GM23338 (cell line): Measurements from ENCODE around the gene GTF2H4. TPM values are rescaled to one million over a fixed set of nuclear protein-coding genes. Genes with fewer than 3 reads are reported as not detected.

ENCODE experiments used
- ATAC-seq: fragments of 200-7000 bp; cut with Tn5 transposase; 3 replicates; pipeline ENCODE4 v1.9.1; 2020
- DNase-seq: peaks from one replicate; pipeline ENCODE4 v3.0.0-alpha.2; 2015; ENCODE audit warnings: low spot score
- H2AFZ ChIP-seq: fragments of 200-600 bp; sonication (generic); 2 replicates; pipeline ENCODE4 v1.8.0; 2016; ENCODE audit warnings: antibody characterized with exemption, mild to moderate bottlenecking, moderate library complexity
- H3F3A ChIP-seq: fragments of 200-600 bp; sonication (generic); replicated peaks from 2 replicates; pipeline ENCODE4 v1.8.0; 2017; ENCODE audit warnings: antibody characterized with exemption, mixed run types, low read depth
- H3K27ac ChIP-seq: fragments of 200-600 bp; sonication (generic); 2 replicates; pipeline ENCODE4 v1.6.1; 2016; ENCODE audit warnings: low read depth
- H3K27me3 ChIP-seq: fragments of 200-600 bp; sonication (generic); 2 replicates; pipeline ENCODE4 v1.8.0; 2016; ENCODE audit warnings: mild to moderate bottlenecking, mixed run types, moderate library complexity; ENCODE audit not compliant: insufficient read depth
- H3K36me3 ChIP-seq: fragments of 200-600 bp; sonication (generic); 2 replicates; pipeline ENCODE4 v1.8.0; 2016; ENCODE audit warnings: mild to moderate bottlenecking; ENCODE audit not compliant: insufficient read depth
- H3K4me1 ChIP-seq: fragments of 200-600 bp; sonication (generic); 2 replicates; pipeline ENCODE4 v1.8.0; 2016; ENCODE audit warnings: mild to moderate bottlenecking, moderate library complexity; ENCODE audit not compliant: insufficient read depth
- H3K4me2 ChIP-seq: fragments of 200-600 bp; sonication (generic); 2 replicates; pipeline ENCODE4 v1.7.1; 2017; ENCODE audit warnings: mixed run types
- H3K4me3 ChIP-seq: fragments of 200-600 bp; sonication (generic); 2 replicates; pipeline ENCODE4 v1.6.1; 2016; ENCODE audit warnings: mixed run types
- H3K79me2 ChIP-seq: fragments of 200-600 bp; sonication (generic); replicated peaks from 2 replicates; pipeline ENCODE4 v1.8.0; 2017; ENCODE audit warnings: mild to moderate bottlenecking; ENCODE audit not compliant: insufficient read depth
- H3K9me2 ChIP-seq: fragments of 200-600 bp; sonication (generic); 2 replicates; pipeline ENCODE4 v1.8.0; 2017; ENCODE audit not compliant: insufficient read depth
- H4K20me1 ChIP-seq: fragments of 200-600 bp; sonication (generic); replicated peaks from 2 replicates; pipeline ENCODE4 v1.8.0; 2017; ENCODE audit warnings: mild to moderate bottlenecking; ENCODE audit not compliant: insufficient read depth
- H3K27ac Mint-ChIP-seq: 2 replicates; pipeline ENCODE4 v1.8.0; 2020; ENCODE audit warnings: inconsistent platforms, mild to moderate bottlenecking, moderate library complexity, mixed read lengths
- H3K27me3 Mint-ChIP-seq: 3 replicates; pipeline ENCODE4 v1.8.0; 2022; ENCODE audit warnings: low read depth, mild to moderate bottlenecking, moderate library complexity, mixed read lengths, inconsistent platforms; ENCODE audit not compliant: insufficient read depth, poor library complexity
- H3K36me3 Mint-ChIP-seq: 3 replicates; pipeline ENCODE4 v1.8.0; 2021; ENCODE audit warnings: low read depth, mild to moderate bottlenecking, inconsistent platforms, moderate library complexity, mixed read lengths
- H3K4me1 Mint-ChIP-seq: 3 replicates; pipeline ENCODE4 v1.8.0; 2020; ENCODE audit warnings: mild to moderate bottlenecking, inconsistent platforms, mixed read lengths
- H3K4me3 Mint-ChIP-seq: 3 replicates; pipeline ENCODE4 v1.8.0; 2021; ENCODE audit warnings: moderate library complexity, mild to moderate bottlenecking, inconsistent platforms, mixed read lengths
- H3K9me3 Mint-ChIP-seq: 3 replicates; pipeline ENCODE4 v1.8.0; 2020; ENCODE audit warnings: moderate library complexity, mild to moderate bottlenecking, inconsistent platforms, mixed read lengths
- CREB1 ChIP-seq: fragments of 250-450 bp; sonication (Bioruptor Pico); IDR thresholded peaks from 2 replicates; pipeline ENCODE4 v1.5.0; 2020; ENCODE audit warnings: low read depth, mild to moderate bottlenecking, moderate library complexity
- EZH2 ChIP-seq: fragments of 200-600 bp; sonication (generic); IDR thresholded peaks from one replicate; pipeline ENCODE4 v1.8.0; 2017; ENCODE audit warnings: antibody characterized with exemption, mild to moderate bottlenecking, low read depth; ENCODE audit not compliant: unreplicated experiment
- EZH2phosphoT487 ChIP-seq: fragments of 200-600 bp; sonication (generic); IDR thresholded peaks from one replicate; pipeline ENCODE4 v1.8.1; 2018; ENCODE audit warnings: antibody characterized with exemption; ENCODE audit not compliant: unreplicated experiment
- NANOG ChIP-seq: IDR thresholded peaks from 2 replicates; pipeline ENCODE4 v1.6.1; 2016; ENCODE audit warnings: antibody characterized with exemption, borderline replicate concordance
- POLR2AphosphoS5 ChIP-seq: IDR thresholded peaks from 2 replicates; pipeline ENCODE4 v1.6.1; 2016; ENCODE audit warnings: antibody characterized with exemption, low read depth
- ZNF114 ChIP-seq: fragments of 250-450 bp; sonication (Bioruptor Pico); IDR thresholded peaks from 2 replicates; pipeline ENCODE4 v1.5.0; 2020; ENCODE audit warnings: mild to moderate bottlenecking, moderate library complexity
- polyA plus RNA-seq: library from polyadenylated mRNA; unstranded; fragments of >200 nt; fragmentation: Nextera tagmentation; extraction: Ambion mirVana; gene quantifications from 2 replicates; pipeline ENCODE4 v1.2.1, GENCODE V29; 2016
- total RNA-seq: library from RNA; depleted of rRNA; stranded (reverse); fragments of >200 nt; shearing (Covaris generic); gene quantifications from 2 replicates; pipeline ENCODE4 v1.2.3, GENCODE V29; 2014
- TF ChIP-seq, protein P1 (sequence below), 2 experiments: fragments of 200-600 bp in 1 of 2; sonication (generic) in 1 of 2; conservative IDR thresholded peaks; 2 replicates each; pipeline versions ENCODE4 v1.5.1 to v1.6.1; 2016 to 2017; ENCODE audit warnings: antibody characterized with exemption in 2 of 2, low read depth in 2 of 2, mild to moderate bottlenecking in 2 of 2, moderate library complexity in 1 of 2
- TF ChIP-seq, protein P2 (sequence below): IDR thresholded peaks from 2 replicates; pipeline ENCODE4 v1.6.1; 2016; ENCODE audit warnings: antibody characterized with exemption
- TF ChIP-seq, protein P3 (sequence below): fragments of 250-450 bp; sonication (Bioruptor Pico); IDR thresholded peaks from 2 replicates; pipeline ENCODE4 v1.5.0; 2020; ENCODE audit warnings: mild to moderate bottlenecking, moderate library complexity
- TF ChIP-seq, protein P4 (sequence below): IDR thresholded peaks from one replicate; pipeline ENCODE4 v1.6.1; 2018; ENCODE audit warnings: antibody characterized with exemption; ENCODE audit not compliant: unreplicated experiment

Gene GTF2H4
- total and polyA plus RNA-seq, 2 experiments from 2014 or later, result 14.8 to 32.6 TPM

DNA sequence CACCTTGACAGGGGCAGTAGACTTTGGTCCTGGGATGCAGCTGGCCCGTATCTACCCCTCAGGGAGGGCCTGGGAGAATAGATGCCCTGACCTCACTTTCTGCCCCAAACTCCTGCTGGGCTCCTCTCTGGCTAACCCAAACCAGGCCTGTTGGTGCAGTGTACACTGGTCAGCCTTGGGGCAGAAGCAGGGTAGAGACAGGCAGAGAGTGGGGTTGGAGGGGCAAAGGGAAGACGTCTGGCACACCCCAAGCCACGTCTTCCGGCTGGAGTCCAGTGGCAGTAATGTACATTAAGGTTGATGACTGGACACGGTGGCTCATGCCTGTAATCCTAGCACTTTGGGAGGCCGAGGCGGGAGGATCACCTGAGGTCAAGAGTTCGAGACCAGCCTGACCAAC, 14.3 kb upstream of the GTF2H4 start (continued):
- TF ChIP-seq, protein P1, sequence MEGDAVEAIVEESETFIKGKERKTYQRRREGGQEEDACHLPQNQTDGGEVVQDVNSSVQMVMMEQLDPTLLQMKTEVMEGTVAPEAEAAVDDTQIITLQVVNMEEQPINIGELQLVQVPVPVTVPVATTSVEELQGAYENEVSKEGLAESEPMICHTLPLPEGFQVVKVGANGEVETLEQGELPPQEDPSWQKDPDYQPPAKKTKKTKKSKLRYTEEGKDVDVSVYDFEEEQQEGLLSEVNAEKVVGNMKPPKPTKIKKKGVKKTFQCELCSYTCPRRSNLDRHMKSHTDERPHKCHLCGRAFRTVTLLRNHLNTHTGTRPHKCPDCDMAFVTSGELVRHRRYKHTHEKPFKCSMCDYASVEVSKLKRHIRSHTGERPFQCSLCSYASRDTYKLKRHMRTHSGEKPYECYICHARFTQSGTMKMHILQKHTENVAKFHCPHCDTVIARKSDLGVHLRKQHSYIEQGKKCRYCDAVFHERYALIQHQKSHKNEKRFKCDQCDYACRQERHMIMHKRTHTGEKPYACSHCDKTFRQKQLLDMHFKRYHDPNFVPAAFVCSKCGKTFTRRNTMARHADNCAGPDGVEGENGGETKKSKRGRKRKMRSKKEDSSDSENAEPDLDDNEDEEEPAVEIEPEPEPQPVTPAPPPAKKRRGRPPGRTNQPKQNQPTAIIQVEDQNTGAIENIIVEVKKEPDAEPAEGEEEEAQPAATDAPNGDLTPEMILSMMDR (conservative IDR thresholded peaks at IDR 0.05; ENCODE audit: low read depth in 2 of 2), result no peak
- no peak for TF ChIP-seq ZNF114 (CRISPR knock-in tag)

DNA sequence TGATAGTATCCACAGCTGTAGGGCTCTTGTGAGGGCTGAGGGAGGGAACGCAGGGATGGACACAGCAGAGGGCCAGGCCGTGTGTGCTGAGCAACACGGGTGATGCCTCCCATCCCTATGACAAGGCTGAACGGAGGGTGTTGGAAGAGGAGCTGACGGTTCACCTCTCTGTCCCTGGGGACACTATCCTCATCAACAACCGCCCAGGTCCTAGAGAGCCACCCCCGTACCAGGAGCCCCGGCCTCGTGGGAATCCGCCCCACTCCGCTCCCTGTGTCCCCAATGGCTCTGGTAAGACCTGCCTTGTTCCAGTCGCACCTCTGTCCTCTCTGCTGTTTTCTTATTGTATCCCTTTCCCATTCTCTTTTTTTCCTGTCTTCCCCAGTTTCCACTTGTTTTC, 13.6 kb upstream of the GTF2H4 start:
- TF ChIP-seq, protein P2, sequence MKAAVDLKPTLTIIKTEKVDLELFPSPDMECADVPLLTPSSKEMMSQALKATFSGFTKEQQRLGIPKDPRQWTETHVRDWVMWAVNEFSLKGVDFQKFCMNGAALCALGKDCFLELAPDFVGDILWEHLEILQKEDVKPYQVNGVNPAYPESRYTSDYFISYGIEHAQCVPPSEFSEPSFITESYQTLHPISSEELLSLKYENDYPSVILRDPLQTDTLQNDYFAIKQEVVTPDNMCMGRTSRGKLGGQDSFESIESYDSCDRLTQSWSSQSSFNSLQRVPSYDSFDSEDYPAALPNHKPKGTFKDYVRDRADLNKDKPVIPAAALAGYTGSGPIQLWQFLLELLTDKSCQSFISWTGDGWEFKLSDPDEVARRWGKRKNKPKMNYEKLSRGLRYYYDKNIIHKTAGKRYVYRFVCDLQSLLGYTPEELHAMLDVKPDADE, result no peak
- TF ChIP-seq ZNF114 (CRISPR knock-in tag) (no peak), EZH2 (no peak), POLR2AphosphoS5 (no peak), EZH2phosphoT487 (no peak), NANOG (no peak), CREB1 (CRISPR knock-in tag) (no peak)
- TF ChIP-seq, protein P3, sequence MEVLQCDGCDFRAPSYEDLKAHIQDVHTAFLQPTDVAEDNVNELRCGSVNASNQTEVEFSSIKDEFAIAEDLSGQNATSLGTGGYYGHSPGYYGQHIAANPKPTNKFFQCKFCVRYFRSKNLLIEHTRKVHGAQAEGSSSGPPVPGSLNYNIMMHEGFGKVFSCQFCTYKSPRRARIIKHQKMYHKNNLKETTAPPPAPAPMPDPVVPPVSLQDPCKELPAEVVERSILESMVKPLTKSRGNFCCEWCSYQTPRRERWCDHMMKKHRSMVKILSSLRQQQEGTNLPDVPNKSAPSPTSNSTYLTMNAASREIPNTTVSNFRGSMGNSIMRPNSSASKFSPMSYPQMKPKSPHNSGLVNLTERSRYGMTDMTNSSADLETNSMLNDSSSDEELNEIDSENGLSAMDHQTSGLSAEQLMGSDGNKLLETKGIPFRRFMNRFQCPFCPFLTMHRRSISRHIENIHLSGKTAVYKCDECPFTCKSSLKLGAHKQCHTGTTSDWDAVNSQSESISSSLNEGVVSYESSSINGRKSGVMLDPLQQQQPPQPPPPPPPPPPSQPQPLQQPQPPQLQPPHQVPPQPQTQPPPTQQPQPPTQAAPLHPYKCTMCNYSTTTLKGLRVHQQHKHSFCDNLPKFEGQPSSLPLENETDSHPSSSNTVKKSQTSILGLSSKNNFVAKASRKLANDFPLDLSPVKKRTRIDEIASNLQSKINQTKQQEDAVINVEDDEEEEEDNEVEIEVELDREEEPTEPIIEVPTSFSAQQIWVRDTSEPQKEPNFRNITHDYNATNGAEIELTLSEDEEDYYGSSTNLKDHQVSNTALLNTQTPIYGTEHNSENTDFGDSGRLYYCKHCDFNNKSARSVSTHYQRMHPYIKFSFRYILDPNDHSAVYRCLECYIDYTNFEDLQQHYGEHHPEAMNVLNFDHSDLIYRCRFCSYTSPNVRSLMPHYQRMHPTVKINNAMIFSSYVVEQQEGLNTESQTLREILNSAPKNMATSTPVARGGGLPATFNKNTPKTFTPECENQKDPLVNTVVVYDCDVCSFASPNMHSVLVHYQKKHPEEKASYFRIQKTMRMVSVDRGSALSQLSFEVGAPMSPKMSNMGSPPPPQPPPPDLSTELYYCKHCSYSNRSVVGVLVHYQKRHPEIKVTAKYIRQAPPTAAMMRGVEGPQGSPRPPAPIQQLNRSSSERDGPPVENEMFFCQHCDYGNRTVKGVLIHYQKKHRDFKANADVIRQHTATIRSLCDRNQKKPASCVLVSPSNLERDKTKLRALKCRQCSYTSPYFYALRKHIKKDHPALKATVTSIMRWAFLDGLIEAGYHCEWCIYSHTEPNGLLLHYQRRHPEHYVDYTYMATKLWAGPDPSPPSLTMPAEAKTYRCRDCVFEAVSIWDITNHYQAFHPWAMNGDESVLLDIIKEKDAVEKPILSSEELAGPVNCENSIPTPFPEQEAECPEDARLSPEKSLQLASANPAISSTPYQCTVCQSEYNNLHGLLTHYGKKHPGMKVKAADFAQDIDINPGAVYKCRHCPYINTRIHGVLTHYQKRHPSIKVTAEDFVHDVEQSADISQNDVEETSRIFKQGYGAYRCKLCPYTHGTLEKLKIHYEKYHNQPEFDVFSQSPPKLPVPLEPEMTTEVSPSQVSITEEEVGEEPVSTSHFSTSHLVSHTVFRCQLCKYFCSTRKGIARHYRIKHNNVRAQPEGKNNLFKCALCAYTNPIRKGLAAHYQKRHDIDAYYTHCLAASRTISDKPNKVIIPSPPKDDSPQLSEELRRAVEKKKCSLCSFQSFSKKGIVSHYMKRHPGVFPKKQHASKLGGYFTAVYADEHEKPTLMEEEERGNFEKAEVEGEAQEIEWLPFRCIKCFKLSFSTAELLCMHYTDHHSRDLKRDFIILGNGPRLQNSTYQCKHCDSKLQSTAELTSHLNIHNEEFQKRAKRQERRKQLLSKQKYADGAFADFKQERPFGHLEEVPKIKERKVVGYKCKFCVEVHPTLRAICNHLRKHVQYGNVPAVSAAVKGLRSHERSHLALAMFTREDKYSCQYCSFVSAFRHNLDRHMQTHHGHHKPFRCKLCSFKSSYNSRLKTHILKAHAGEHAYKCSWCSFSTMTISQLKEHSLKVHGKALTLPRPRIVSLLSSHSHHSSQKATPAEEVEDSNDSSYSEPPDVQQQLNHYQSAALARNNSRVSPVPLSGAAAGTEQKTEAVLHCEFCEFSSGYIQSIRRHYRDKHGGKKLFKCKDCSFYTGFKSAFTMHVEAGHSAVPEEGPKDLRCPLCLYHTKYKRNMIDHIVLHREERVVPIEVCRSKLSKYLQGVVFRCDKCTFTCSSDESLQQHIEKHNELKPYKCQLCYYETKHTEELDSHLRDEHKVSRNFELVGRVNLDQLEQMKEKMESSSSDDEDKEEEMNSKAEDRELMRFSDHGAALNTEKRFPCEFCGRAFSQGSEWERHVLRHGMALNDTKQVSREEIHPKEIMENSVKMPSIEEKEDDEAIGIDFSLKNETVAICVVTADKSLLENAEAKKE (CRISPR knock-in tag), result no peak
- TF ChIP-seq, protein P4, sequence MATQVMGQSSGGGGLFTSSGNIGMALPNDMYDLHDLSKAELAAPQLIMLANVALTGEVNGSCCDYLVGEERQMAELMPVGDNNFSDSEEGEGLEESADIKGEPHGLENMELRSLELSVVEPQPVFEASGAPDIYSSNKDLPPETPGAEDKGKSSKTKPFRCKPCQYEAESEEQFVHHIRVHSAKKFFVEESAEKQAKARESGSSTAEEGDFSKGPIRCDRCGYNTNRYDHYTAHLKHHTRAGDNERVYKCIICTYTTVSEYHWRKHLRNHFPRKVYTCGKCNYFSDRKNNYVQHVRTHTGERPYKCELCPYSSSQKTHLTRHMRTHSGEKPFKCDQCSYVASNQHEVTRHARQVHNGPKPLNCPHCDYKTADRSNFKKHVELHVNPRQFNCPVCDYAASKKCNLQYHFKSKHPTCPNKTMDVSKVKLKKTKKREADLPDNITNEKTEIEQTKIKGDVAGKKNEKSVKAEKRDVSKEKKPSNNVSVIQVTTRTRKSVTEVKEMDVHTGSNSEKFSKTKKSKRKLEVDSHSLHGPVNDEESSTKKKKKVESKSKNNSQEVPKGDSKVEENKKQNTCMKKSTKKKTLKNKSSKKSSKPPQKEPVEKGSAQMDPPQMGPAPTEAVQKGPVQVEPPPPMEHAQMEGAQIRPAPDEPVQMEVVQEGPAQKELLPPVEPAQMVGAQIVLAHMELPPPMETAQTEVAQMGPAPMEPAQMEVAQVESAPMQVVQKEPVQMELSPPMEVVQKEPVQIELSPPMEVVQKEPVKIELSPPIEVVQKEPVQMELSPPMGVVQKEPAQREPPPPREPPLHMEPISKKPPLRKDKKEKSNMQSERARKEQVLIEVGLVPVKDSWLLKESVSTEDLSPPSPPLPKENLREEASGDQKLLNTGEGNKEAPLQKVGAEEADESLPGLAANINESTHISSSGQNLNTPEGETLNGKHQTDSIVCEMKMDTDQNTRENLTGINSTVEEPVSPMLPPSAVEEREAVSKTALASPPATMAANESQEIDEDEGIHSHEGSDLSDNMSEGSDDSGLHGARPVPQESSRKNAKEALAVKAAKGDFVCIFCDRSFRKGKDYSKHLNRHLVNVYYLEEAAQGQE, result no peak
- TF ChIP-seq, protein P1 (conservative IDR thresholded peaks at IDR 0.05; ENCODE audit: low read depth in 2 of 2), result no peak
- ATAC-seq (no peak), DNase-seq (no peak)
- Histone ChIP-seq H4K20me1 (no peaks in the 10 kb centered on the region; the same call in 1 of the 2 replicates), H3K27ac (no peak overlapping the region), H3K27me3 (no peaks in the 10 kb centered on the region), H3K36me3 (peaks cover 12% of the 10 kb centered on the region), H3F3A (0 out of 2 replicates have a peak, but pooled peaks cover 3% of the 10 kb centered on the region), H2AFZ (no peak overlapping the region), H3K4me3 (no peak overlapping the region), H3K4me1 (no peaks in the 10 kb centered on the region), H3K9me2 (no peaks in the 10 kb centered on the region), H3K79me2 (peaks cover 8% of the 10 kb centered on the region), H3K4me2 (no peak overlapping the region)
- H3K27ac Mint-ChIP-seq, result no peak overlapping the region
- H3K4me1 Mint-ChIP-seq, result peaks cover 16% of the 10 kb centered on the region
- peaks cover 76% of the 10 kb centered on the region for H3K36me3 Mint-ChIP-seq
- peaks cover 3% of the 10 kb centered on the region for H3K27me3 Mint-ChIP-seq
- H3K4me3 Mint-ChIP-seq, result no peak overlapping the region
- H3K9me3 Mint-ChIP-seq, result no peaks in the 10 kb centered on the region
